Activated CD8-positive, alpha-beta memory T cell treated with anti-CD3 and anti-CD28 coated beads for 1 hour (primary cell): Measurements from ENCODE around the gene CDC37.
"Not testable (repeated sequence)": the region's sequence is repeated elsewhere in the genome, so short reads cannot be mapped to it uniquely, and the experiment has no call there.

Source experiments
- DNase-seq, 2 donors: peaks; one replicate each; pipeline ENCODE4 v3.0.0-alpha.2; 2020; ENCODE audit warnings: low read depth in 1 of 2; ENCODE audit errors: extremely low read depth in 1 of 2

CDC37 gene

DNA sequence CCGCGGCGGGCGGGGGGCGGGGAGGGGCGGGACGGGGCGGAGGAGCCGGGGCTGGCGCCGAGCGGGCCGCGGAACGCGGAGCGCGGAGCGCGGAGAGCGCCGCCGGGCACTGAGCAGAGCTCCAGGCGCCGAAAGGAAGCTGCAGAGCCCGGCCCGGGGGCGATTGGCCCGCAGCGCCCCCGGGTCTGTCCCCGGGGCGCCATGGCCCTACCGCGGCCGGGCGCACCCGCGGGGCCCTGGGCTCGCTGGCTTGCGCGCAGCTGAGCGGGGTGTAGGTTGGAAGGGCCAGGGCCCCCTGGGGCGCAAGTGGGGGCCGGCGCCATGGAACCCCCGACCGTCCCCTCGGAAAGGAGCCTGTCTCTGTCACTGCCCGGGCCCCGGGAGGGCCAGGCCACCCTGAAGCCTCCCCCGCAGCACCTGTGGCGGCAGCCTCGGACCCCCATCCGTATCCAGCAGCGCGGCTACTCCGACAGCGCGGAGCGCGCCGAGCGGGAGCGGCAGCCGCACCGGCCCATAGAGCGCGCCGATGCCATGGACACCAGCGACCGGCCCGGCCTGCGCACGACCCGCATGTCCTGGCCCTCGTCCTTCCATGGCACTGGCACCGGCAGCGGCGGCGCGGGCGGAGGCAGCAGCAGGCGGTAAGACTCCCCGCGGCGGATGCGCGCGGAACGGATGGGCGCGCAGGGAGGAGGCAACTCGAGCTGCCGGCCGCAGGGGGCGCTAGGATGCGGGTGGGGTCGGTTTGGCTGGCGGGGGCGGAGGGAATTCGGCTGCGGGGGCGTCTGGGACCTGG, 17.3 kb upstream of the CDC37 start, which contains the start of gene PDE4A:
Gene PDE4A, plus strand, starts transcription at position 95 of the 796 bp plus-strand sequence. Its CDS starts 227 bp downstream, at position 322.
- no peak for DNase-seq

- DNase-seq = no peak
Measured at GRCh38 chr19:10419646-10420443, 16.5 kb upstream of the CDC37 start.

DNA sequence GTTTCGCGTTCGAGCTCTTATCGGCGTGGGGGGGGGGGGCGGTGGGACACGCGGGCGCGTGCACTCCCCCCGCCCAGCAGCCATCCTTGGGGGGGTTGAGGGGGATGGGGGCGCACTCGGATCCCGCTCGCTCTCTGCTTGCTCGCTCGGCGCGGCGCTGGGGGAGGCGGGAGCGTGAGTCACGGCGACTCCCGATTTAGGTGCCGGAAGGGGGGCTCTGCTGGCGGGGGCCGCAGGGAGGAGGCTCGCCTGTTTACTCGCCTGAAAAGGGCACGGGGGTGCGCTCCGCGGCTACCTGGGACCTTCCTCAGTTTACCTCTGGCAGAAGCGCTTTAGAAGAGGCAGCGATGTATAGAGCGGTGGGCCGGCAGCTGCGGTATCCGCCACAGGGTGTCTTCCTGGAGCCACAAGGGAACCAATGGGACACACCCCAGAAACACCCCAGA, 15.9 kb upstream of the CDC37 start:
- no peak for DNase-seq

GRCh38 chr19:10418485-10419199, 15.3 kb upstream of the CDC37 start:
- DNase-seq = no peak

DNA sequence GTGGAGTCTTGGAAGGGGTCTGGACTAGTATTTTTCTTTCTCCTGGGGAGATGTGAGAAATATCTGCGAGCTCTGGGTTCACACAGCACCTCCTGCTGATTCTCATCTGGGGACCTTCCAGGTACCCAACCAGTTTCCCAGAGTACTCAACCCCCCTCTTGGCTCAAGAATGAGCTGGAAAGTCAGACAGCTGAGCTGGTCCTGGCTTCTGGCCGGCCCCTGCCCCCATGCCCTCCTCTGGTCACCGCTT, 14.8 kb upstream of the CDC37 start:
- DNase-seq = no peak

- DNase-seq = no peak
Measured at GRCh38 chr19:10417541-10418234, 14.3 kb upstream of the CDC37 start.

DNA sequence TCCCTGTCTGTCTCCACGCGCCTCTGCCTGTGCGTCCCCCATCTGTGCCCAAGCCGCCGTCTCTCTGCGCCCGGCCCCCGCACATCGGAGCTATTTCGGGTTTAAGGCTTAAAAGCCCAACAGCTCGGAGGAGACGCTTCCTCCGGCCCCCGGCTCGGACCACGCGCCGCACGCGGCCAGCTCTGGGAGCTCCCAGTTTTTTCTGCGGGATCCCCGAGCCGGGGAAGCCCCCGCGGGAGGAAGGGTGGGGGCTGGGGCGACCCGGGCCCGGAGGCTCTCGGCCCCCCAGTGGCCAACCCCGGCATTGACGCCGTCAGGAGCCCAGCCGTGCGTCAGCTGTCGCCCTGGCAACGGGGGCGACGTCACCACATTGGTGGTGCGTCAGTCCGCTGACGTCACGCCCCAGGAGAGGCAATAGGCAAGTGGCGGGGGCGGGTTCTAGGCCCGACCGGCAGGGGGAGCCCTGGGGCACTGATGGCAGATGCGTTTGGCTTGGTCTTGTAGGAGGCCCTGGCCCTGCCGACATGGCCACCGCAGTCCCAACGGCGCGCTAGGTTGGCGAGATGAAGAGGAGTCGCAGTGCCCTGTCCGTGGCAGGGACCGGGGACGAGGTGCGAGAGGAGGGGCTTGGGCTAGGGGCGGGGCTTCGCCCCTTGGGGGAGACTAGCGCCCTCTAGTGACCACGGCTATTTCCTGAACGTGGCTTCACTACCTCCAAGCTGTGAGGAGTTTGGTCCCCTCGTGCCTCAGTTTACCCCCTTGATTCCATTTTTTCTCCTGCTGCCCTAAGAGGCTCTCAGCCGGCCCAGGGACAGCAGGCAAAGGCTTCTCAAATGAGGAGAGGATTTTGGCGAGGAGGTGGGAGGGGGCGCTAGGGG, 13.3 kb upstream of the CDC37 start:
- peak; percentile 87 to 99 for DNase-seq

DNA sequence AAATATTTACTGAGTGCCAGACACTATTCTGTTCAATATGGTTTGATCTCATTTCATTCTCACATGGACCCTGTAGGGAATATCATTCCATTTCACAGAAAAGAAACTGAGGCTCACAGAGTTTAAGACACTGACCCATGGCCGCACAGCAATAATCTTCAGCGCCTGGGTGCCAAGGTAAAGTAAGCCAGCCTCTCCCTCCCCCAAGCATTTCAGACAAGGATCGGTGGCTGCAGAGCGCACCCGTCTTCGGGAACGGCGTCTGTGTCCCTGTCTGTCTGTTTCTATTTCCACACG, 12.7 kb upstream of the CDC37 start:
- no peak for DNase-seq

DNA sequence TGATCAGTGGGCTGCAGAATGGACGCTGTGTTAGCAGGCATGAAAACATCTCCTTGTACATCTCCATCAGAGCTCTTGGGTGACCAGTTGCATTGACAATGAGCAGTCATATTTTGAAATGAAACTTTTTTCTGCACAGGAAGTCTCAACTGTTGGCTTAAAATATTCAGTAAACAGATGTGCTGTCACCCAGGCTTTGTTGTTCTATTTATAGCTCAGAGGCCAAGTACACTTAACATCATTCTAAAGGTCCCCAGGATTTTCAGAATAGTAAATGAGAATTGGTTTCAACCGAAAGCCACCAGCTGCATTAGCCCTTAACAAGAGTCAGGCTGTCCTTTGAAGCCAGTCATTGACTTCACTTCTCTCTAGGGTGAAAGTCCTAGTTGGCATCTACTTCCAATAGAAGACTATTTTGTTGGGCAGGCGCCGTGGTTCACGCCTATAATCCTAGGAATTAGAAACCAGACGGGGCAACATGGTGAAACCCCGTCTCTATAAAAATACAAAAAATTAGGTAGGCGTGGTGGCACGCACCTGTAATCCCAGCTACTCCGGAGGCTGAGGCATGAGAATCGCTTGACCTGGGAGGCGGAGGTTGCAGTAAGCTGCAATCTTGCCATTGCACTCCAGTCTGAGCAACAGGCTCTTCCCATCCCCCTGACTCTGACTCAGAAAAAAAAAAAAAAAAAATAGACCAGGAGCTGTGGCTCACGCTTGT, 9.1 kb upstream of the CDC37 start:
- no peak for DNase-seq

- DNase-seq = not testable (repeated sequence)
Measured at GRCh38 chr19:10411224-10411623, 7.9 kb upstream of the CDC37 start.

DNA sequence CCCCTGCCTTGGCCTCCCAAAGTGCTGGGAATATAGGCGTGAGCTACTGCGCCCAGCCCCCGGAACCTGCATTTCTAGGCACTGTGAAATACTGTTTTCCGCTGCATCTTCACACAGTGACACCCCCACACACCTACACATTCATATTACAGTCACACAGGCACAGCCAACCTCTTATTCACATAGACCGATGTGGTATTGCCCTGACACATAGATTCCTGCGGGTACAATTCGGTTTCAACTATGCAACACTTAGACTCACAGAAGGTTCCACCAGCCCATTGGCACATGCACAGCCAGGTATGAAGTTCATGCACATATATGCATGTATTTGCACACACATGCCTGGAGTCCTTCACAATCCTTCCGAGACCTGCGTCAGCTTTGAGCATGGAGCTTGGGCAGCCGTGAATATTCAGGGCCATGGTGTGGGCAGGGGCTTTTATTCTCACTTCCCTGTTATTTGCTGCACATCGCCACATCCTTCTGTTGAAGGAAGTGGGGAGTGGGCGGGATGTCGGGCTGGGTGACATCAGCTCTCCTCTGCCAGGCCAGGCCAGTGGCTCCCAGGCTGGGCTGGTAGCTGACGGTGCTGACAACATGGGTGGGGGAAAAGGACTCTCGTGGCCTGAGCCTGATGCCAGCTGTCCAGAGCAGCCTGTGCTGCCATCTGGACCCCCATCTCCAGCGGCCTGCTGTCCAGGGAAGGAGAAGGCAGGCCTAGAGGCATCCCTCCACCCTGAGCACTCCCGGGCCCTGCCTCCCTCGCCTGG, 5.4 kb upstream of the CDC37 start:
- no peak for DNase-seq

DNA sequence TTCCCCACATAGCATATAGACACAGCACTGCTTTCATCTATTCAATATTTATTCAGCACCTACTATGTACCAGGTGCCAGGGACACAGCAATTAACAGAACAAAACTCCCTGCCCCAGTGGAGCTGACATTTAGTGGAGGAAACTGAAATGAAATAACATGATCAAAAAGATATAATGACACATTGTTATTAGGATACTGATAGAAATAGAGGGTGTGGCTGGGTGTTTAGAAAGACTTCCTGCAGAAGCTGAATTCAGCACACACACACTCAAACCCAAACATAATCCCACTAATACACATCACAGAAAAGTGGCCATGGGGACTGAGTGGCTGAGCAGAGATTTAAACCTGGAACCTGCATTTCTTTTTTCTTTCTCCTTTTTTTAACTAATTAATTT, 3.8 kb upstream of the CDC37 start:
- no peak for DNase-seq

DNA sequence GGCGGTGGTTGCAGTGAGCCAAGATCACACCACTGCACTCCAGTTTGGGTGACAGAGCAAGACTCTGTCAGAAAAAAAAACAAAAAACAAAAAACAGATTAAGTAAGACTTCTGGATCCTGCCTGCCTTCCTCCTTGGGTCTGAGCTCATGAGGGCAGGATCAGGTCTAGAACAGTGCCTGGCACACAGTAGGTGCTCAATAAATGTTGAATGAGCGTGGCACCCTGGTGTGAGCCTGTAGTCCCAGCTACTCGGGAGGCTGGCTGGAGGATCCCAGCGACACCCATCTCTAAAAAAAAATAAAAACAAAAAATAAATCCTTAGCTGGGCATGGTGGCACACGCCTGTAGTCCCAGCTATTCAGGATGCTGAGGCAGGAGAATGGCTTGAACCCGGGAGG, 2.8 kb upstream of the CDC37 start:
- DNase-seq = no peak

DNA sequence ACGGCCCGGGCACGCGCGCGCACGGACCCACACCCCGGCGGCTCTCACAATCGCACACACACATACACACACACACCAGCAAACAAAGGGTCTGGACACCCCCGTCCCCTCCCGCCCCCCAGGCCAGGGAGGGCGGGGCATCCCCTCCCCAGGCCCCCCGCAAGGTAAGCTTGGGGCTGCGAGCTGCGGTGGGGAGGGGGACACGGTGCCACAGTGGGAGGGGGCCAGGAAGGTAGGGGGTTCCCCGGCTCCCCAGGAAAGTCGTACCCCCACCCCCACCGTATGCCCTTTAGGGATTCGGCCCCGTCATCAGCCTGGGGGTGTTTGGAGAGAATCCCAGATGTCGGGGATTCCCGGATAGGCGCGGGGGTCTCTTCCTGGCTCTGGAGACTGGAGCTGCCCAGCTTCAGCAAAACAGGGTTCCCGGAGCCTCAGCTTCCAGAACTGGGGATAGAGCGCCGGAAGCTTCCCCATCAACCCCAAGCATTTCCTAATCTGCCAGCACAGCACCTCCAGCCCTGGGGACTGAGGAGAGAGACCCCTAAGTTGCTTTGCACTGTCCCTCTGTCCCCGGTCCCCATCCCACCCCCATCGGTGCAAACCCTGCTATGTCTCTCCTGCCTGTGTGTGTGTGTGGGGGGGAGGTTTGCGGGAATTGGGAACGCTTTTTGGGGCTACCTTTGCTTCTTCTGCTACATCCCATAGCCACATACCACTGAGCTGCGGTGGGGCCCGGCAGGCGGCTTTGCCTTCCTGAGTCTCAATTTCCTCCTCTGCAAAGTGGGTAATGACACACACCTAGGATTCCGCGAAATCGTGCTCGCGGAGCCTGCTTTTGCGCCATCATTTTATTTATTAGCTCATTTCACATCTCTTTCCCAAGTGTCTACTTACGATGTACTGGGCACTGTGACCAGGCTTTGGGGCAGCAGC, 1.8 kb upstream of the CDC37 start:
- no peak for DNase-seq

- no peak for DNase-seq
Measured at GRCh38 chr19:10402441-10403038, 802 bp downstream of the CDC37 start.

GRCh38 chr19:10399878-10400277, 3.5 kb downstream of the CDC37 start:
- no peak for DNase-seq

DNA sequence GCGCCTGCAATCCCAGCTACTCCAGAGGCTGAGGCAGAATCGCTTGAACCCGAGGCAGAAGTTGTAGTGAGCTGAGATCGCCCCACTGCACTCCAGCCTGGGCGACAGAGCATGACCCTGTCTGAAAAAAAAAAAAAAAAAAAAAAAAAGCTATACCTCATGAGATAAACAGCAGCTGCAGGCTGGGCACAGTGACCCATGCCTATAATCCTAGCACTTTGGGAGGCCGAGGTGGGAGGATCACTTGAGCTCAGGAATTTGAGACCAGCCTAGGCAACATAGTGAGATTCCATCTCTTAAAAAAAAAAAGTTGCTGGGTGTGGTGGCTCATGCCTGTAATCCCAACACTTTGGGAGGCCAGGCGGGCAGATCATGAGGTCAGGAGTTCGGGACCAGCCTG, 4.0 kb downstream of the CDC37 start:
- DNase-seq = not testable (repeated sequence)
